ENCODE data around the gene GPATCH2.
A peak's percentile ranks its signal among the peaks of the same experiment; 100 is the strongest.

The GPATCH2 gene

GRCh38 chr1:217522277-217522676, 108.6 kb downstream of the GPATCH2 start:
- H3K4me3 ChIP-seq (replicated peaks; ENCODE audit: low read depth, low read length) = no peak overlapping the region
- peak; percentile 2 for TF ChIP-seq CTCF (IDR thresholded peaks at IDR 0.05; ENCODE audit: low read length, missing control alignments)
- DNase-seq (ENCODE audit: low read depth) = no peak

- DNase-seq (ENCODE audit: low read depth) = no peak
- TF ChIP-seq CTCF (IDR thresholded peaks at IDR 0.05; ENCODE audit: low read length, missing control alignments) = no peak
- no peak overlapping the region for H3K4me3 ChIP-seq (replicated peaks; ENCODE audit: low read depth, low read length)
Observed at GRCh38 chr1:217521317-217521716, 109.6 kb downstream of the GPATCH2 start.

- no peak for TF ChIP-seq CTCF (IDR thresholded peaks at IDR 0.05; ENCODE audit: low read length, missing control alignments)
- no peak for DNase-seq (ENCODE audit: low read depth)
- no peak overlapping the region for H3K4me3 ChIP-seq (replicated peaks; ENCODE audit: low read depth, low read length)
Observed at GRCh38 chr1:217506878-217507277, 124.0 kb downstream of the GPATCH2 start.

- DNase-seq (ENCODE audit: low read depth) = no peak
- TF ChIP-seq CTCF (IDR thresholded peaks at IDR 0.05; ENCODE audit: low read length, missing control alignments) = no peak
- no peak overlapping the region for H3K4me3 ChIP-seq (replicated peaks; ENCODE audit: low read depth, low read length)
Observed at GRCh38 chr1:217498209-217498608, 132.7 kb downstream of the GPATCH2 start.

- DNase-seq (ENCODE audit: low read depth) = no peak
- no peak overlapping the region for H3K4me3 ChIP-seq (replicated peaks; ENCODE audit: low read depth, low read length)
- TF ChIP-seq CTCF (IDR thresholded peaks at IDR 0.05; ENCODE audit: low read length, missing control alignments) = no peak
Observed at GRCh38 chr1:217495249-217495648, 135.6 kb downstream of the GPATCH2 start.

GRCh38 chr1:217494767-217495166, 136.1 kb downstream of the GPATCH2 start:
- no peak for TF ChIP-seq CTCF (IDR thresholded peaks at IDR 0.05; ENCODE audit: low read length, missing control alignments)
- no peak for DNase-seq (ENCODE audit: low read depth)
- H3K4me3 ChIP-seq (replicated peaks; ENCODE audit: low read depth, low read length) = no peak overlapping the region

- no peak for TF ChIP-seq CTCF (IDR thresholded peaks at IDR 0.05; ENCODE audit: low read length, missing control alignments)
- H3K4me3 ChIP-seq (replicated peaks; ENCODE audit: low read depth, low read length) = no peak overlapping the region
- DNase-seq (ENCODE audit: low read depth) = peak; percentile 20
Observed at GRCh38 chr1:217493290-217493689, 137.6 kb downstream of the GPATCH2 start.
